ENCODE results near the gene ZNHIT3. TPM values are rescaled to one million over a fixed set of nuclear protein-coding genes. Genes with fewer than 3 reads are reported as not detected.

Gene ZNHIT3
- total RNA-seq, 3 donors from 2014 or later (not counting 1 experiment from before 2014, with no cell fraction given) = 27.1 to 41.3 (median 36.6) TPM

DNA sequence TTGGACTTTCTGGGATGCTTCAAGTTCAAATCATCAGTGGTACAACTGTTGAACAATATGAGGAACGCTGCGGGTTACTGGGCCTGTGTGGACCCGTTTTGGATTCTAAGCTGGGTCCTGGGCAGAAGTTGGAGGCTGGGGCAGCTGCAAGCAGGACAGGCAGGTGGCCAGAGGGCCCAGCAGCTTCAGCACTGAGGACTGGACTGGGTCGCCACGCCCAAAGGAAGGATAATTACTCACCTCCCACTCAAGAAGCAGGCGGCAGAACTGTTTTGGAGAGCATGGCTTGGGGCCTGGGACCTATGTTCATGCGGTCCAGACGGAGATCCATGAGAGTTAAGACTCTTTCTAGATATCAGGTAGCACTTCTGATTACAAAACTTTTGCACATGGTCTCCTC is 1.5 kb upstream of the ZNHIT3 start:
- peaks cover 7% of the 10 kb centered on the region for H3K27me3 ChIP-seq (ENCODE audit: control insufficient read depth, insufficient read depth, low read length)
- H3K4me3 Mint-ChIP-seq = peak overlapping the region; percentile 99
- no peak overlapping the region for H3K4me3 ChIP-seq (ENCODE audit: low read length)
- peaks cover 39% of the 10 kb centered on the region for H3K4me1 ChIP-seq (ENCODE audit: control insufficient read depth, insufficient read depth, low read length)
- H3K27me3 Mint-ChIP-seq (ENCODE audit: low read depth in 2 of 2) = peaks cover 10 to 21% of the 10 kb centered on the region in 2 donors
- H3K27ac Mint-ChIP-seq = no peak overlapping the region
- ATAC-seq = no peak
- intact Hi-C loops (cut with micrococcal nuclease) = loop anchor here (5.0 kb wide), 1 partner anchor 338 kb away; no protein-coding TSS in a partner anchor
- DNase-seq = no peak
- H3K4me1 Mint-ChIP-seq = peaks cover 33 to 49% of the 10 kb centered on the region in 2 donors
- no peaks in the 10 kb centered on the region for H3K36me3 Mint-ChIP-seq
- TF ChIP-seq, protein P1, sequence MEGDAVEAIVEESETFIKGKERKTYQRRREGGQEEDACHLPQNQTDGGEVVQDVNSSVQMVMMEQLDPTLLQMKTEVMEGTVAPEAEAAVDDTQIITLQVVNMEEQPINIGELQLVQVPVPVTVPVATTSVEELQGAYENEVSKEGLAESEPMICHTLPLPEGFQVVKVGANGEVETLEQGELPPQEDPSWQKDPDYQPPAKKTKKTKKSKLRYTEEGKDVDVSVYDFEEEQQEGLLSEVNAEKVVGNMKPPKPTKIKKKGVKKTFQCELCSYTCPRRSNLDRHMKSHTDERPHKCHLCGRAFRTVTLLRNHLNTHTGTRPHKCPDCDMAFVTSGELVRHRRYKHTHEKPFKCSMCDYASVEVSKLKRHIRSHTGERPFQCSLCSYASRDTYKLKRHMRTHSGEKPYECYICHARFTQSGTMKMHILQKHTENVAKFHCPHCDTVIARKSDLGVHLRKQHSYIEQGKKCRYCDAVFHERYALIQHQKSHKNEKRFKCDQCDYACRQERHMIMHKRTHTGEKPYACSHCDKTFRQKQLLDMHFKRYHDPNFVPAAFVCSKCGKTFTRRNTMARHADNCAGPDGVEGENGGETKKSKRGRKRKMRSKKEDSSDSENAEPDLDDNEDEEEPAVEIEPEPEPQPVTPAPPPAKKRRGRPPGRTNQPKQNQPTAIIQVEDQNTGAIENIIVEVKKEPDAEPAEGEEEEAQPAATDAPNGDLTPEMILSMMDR (IDR thresholded peaks at IDR 0.05) = no peak
- no peaks in the 10 kb centered on the region for H3K9me3 ChIP-seq (ENCODE audit: control insufficient read depth, insufficient read depth, low read length)
- no peaks in the 10 kb centered on the region for H3K9me3 Mint-ChIP-seq
- no peak overlapping the region for H3K27ac ChIP-seq (ENCODE audit: low read length)
- WGBS (ENCODE audit: insufficient coverage) = 95% methylated on average over 8 of the region's 8 CpGs
- H3K36me3 ChIP-seq (ENCODE audit: control insufficient read depth, insufficient read depth, low read length) = peaks cover 2% of the 10 kb centered on the region

GRCh38 chr17:36485805-36486203 is 677 bp upstream of the ZNHIT3 start:
- H3K27me3 Mint-ChIP-seq (ENCODE audit: low read depth in 2 of 2) = peaks cover 10 to 17% of the 10 kb centered on the region in 2 donors
- WGBS (ENCODE audit: insufficient coverage) = 37% methylated on average over 9 of the region's 10 CpGs
- Histone ChIP-seq H3K36me3 (ENCODE audit: control insufficient read depth, insufficient read depth, low read length) (peaks cover 2% of the 10 kb centered on the region), H3K27ac (ENCODE audit: low read length) (peak overlapping the region; percentile 42), H3K4me1 (ENCODE audit: control insufficient read depth, insufficient read depth, low read length) (peaks cover 39% of the 10 kb centered on the region), H3K9me3 (ENCODE audit: control insufficient read depth, insufficient read depth, low read length) (no peaks in the 10 kb centered on the region), H3K4me3 (ENCODE audit: low read length) (peak overlapping the region; percentile 93), H3K27me3 (ENCODE audit: control insufficient read depth, insufficient read depth, low read length) (peaks cover 7% of the 10 kb centered on the region)
- H3K27ac Mint-ChIP-seq = peak overlapping the region; percentile 88 to 96
- TF ChIP-seq, protein P1 (IDR thresholded peaks at IDR 0.05) = no peak
- no peaks in the 10 kb centered on the region for H3K36me3 Mint-ChIP-seq
- H3K4me1 Mint-ChIP-seq = peaks cover 38 to 53% of the 10 kb centered on the region in 2 donors
- H3K9me3 Mint-ChIP-seq = no peaks in the 10 kb centered on the region
- peak overlapping the region; percentile 99 for H3K4me3 Mint-ChIP-seq
- DNase-seq (peak in 1 of 2 donors; percentile 8), ATAC-seq (no peak)
- intact Hi-C loops (cut with micrococcal nuclease) = loop anchor here (1.0 to 5.0 kb wide), 3 partner anchors 48 to 677 kb away; partner anchors contain the start of genes MYO19, PIGW and TAF15

- H3K27ac ChIP-seq (ENCODE audit: low read length) = no peak overlapping the region
- H3K27me3 ChIP-seq (ENCODE audit: control insufficient read depth, insufficient read depth, low read length) = no peaks in the 10 kb centered on the region
- Mint-ChIP-seq H3K36me3 (peaks cover 13% of the 10 kb centered on the region), H3K4me1 (peaks cover 18 to 26% of the 10 kb centered on the region in 2 donors), H3K4me3 (no peak overlapping the region), H3K27me3 (ENCODE audit: low read depth in 2 of 2) (no peaks in the 10 kb centered on the region), H3K9me3 (no peaks in the 10 kb centered on the region), H3K27ac (no peak overlapping the region)
- intact Hi-C loops (cut with micrococcal nuclease) = no loop called here
- no peaks in the 10 kb centered on the region for H3K9me3 ChIP-seq (ENCODE audit: control insufficient read depth, insufficient read depth, low read length)
- H3K4me1 ChIP-seq (ENCODE audit: control insufficient read depth, insufficient read depth, low read length) = no peaks in the 10 kb centered on the region
- WGBS (ENCODE audit: insufficient coverage) = 100% methylated on average over 1 of the region's 1 CpG
- peaks cover 54% of the 10 kb centered on the region for H3K36me3 ChIP-seq (ENCODE audit: control insufficient read depth, insufficient read depth, low read length)
- DNase-seq (no peak), ATAC-seq (no peak)
- TF ChIP-seq, protein P1 (IDR thresholded peaks at IDR 0.05) = no peak
- no peak overlapping the region for H3K4me3 ChIP-seq (ENCODE audit: low read length)
These were observed 7.5 kb downstream of the ZNHIT3 start for GRCh38 chr17:36493956-36494355.

DNA sequence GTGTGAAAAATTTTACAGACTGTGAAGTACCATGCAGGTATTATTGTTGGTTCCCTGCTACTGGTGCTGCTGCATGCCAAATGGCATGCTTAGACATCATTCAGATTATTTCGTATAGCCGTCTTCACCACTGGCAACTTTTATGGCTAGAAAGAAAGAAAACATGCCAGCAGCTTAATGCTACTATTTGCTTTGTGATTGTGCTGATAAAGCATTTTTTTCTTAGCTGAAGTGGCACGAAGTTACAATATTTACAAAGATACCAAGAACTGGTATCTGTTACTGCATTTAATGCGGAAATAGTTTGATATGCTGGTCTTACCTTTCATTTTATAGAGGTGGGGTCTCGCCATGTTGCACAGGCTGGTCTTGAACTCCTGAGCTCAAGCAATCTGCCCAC is 8.2 kb downstream of the ZNHIT3 start:
- no peak overlapping the region for H3K4me3 Mint-ChIP-seq
- no peak for DNase-seq
- H3K36me3 Mint-ChIP-seq = peaks cover 13% of the 10 kb centered on the region
- 87% methylated on average over 5 of the region's 5 CpGs for WGBS (ENCODE audit: insufficient coverage)
- no peaks in the 10 kb centered on the region for H3K27me3 Mint-ChIP-seq (ENCODE audit: low read depth in 2 of 2)
- Histone ChIP-seq H3K4me3 (ENCODE audit: low read length) (no peak overlapping the region), H3K36me3 (ENCODE audit: control insufficient read depth, insufficient read depth, low read length) (peaks cover 56% of the 10 kb centered on the region), H3K27ac (ENCODE audit: low read length) (no peak overlapping the region), H3K4me1 (ENCODE audit: control insufficient read depth, insufficient read depth, low read length) (no peaks in the 10 kb centered on the region), H3K27me3 (ENCODE audit: control insufficient read depth, insufficient read depth, low read length) (no peaks in the 10 kb centered on the region), H3K9me3 (ENCODE audit: control insufficient read depth, insufficient read depth, low read length) (no peaks in the 10 kb centered on the region)
- no peaks in the 10 kb centered on the region for H3K9me3 Mint-ChIP-seq
- ATAC-seq = no peak
- peaks cover 17 to 21% of the 10 kb centered on the region in 2 donors for H3K4me1 Mint-ChIP-seq
- H3K27ac Mint-ChIP-seq = peak overlapping the region; percentile 38
- intact Hi-C loops (cut with micrococcal nuclease) = no loop called here
- TF ChIP-seq, protein P1 (IDR thresholded peaks at IDR 0.05) = no peak
